Measurements from ENCODE around the gene CFAP45.

DNA sequence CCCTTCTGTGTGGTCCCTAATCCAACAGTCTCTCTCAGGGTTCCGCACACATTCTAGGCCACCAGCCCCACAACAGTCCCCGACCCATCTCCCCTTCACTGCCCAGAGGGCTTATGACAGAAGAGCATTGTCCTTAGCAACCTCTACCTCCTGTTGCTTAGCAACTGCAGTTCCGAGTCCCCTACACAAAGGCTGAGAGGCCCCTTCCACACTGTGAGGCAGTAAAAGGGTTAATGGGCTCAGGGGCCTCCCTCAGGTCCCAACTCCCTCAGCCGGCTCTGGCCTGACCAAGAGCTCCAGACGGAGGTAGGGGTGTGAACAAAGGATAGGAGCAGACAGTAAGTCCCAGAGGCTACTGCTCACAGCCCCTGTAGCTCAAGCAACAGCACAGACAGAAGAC, 41.2 kb upstream of the CFAP45 start:
- TF ChIP-seq POLR2A (IDR thresholded peaks at IDR 0.05), result no peak
- TF ChIP-seq CTCF (IDR thresholded peaks at IDR 0.05), result no peak
